Liver (tissue), 9 donors: ENCODE data around the gene JAKMIP2. TPM values are rescaled to one million over a fixed set of nuclear protein-coding genes. Genes with fewer than 3 reads are reported as not detected.

ENCODE experiments used
- DNase-seq: peaks from one replicate; pipeline ENCODE4 v3.0.0-alpha.2; 2017; ENCODE audit warnings: low spot score
- H3K27ac ChIP-seq, 2 donors: one replicate each; pipeline ENCODE4 v1.7.0; 2013; ENCODE audit warnings: inconsistent platforms in 2 of 2, low read length in 2 of 2, control low read depth in 1 of 2, low read depth in 1 of 2, mild to moderate bottlenecking in 1 of 2
- H3K27me3 ChIP-seq, 4 donors: one replicate each; pipeline versions ENCODE4 v1.6.1 to v1.7.0; 2013; ENCODE audit warnings: low read length in 3 of 4, inconsistent platforms in 1 of 4, mild to moderate bottlenecking in 1 of 4, moderate library complexity in 1 of 4; ENCODE audit not compliant: control insufficient read depth in 4 of 4, insufficient read depth in 4 of 4
- H3K36me3 ChIP-seq, 4 donors: one replicate each; pipeline versions ENCODE4 v1.6.1 to v1.7.0; 2013; ENCODE audit warnings: low read length in 3 of 4, mild to moderate bottlenecking in 3 of 4, low read depth in 1 of 4, moderate library complexity in 1 of 4; ENCODE audit not compliant: control insufficient read depth in 4 of 4, insufficient read depth in 3 of 4
- H3K4me1 ChIP-seq, 4 donors: one replicate each; pipeline versions ENCODE4 v1.6.1 to v1.7.0; 2013; ENCODE audit warnings: low read length in 3 of 4, mild to moderate bottlenecking in 3 of 4, moderate library complexity in 1 of 4; ENCODE audit not compliant: control insufficient read depth in 4 of 4, insufficient read depth in 4 of 4
- H3K4me3 ChIP-seq, 3 donors: one replicate each; pipeline versions ENCODE4 v1.6.1 to v1.7.0; 2013; ENCODE audit warnings: low read length in 3 of 3, control low read depth in 1 of 3, low read depth in 1 of 3, mild to moderate bottlenecking in 1 of 3
- H3K9ac ChIP-seq, 2 donors: one replicate each; pipeline ENCODE4 v1.7.0; 2013; ENCODE audit warnings: low read length in 2 of 2, mild to moderate bottlenecking in 2 of 2, moderate library complexity in 2 of 2, control low read depth in 1 of 2, low read depth in 1 of 2
- H3K9me3 ChIP-seq, 4 donors: one replicate each; pipeline versions ENCODE4 v1.6.1 to v1.7.0; 2013; ENCODE audit warnings: low read length in 3 of 4; ENCODE audit not compliant: control insufficient read depth in 4 of 4
- ATF3 ChIP-seq: IDR thresholded peaks from 2 replicates; pipeline ENCODE4 v1.6.1; 2016; ENCODE audit warnings: antibody characterized with exemption
- EGR1 ChIP-seq, 2 donors: IDR thresholded peaks; 2 replicates each; pipeline ENCODE4 v1.6.1; 2016 to 2018; ENCODE audit warnings: antibody characterized with exemption in 2 of 2, low read depth in 2 of 2
- FOXA1 ChIP-seq: IDR thresholded peaks from 2 replicates; pipeline ENCODE4 v1.6.1; 2016; ENCODE audit warnings: antibody characterized with exemption
- FOXA2 ChIP-seq: IDR thresholded peaks from 2 replicates; pipeline ENCODE4 v1.6.1; 2016; ENCODE audit warnings: antibody characterized with exemption
- GABPA ChIP-seq, 2 donors: IDR thresholded peaks in 1 of 2; conservative IDR thresholded peaks in 1 of 2; 2 replicates each; pipeline ENCODE4 v1.6.1; 2016; ENCODE audit warnings: antibody characterized with exemption in 2 of 2, mild to moderate bottlenecking in 1 of 2, moderate library complexity in 1 of 2
- HNF4A ChIP-seq, 2 donors: conservative IDR thresholded peaks; 2 replicates each; pipeline ENCODE4 v1.6.1; 2016; ENCODE audit warnings: antibody characterized with exemption in 2 of 2, mild to moderate bottlenecking in 2 of 2
- HNF4G ChIP-seq: IDR thresholded peaks from 2 replicates; pipeline ENCODE4 v1.6.1; 2016; ENCODE audit warnings: antibody characterized with exemption
- JUND ChIP-seq, 2 donors: IDR thresholded peaks; 2 replicates each; pipeline ENCODE4 v1.6.1; 2016; ENCODE audit warnings: antibody characterized with exemption in 2 of 2
- MAX ChIP-seq: IDR thresholded peaks from 2 replicates; pipeline ENCODE4 v1.6.1; 2016; ENCODE audit warnings: antibody characterized with exemption
- NR2F2 ChIP-seq: IDR thresholded peaks from 2 replicates; pipeline ENCODE4 v1.6.1; 2016; ENCODE audit warnings: antibody characterized with exemption
- RAD21 ChIP-seq, 2 donors: IDR thresholded peaks; 2 replicates each; pipeline ENCODE4 v1.6.1; 2016; ENCODE audit warnings: antibody characterized with exemption in 2 of 2, mild to moderate bottlenecking in 2 of 2
- RXRA ChIP-seq, 2 donors: IDR thresholded peaks; 2 replicates each; pipeline ENCODE4 v1.6.1; 2017 to 2018; ENCODE audit warnings: antibody characterized with exemption in 2 of 2, mild to moderate bottlenecking in 1 of 2
- SP1 ChIP-seq: IDR thresholded peaks from 2 replicates; pipeline ENCODE4 v1.6.1; 2018; ENCODE audit warnings: antibody characterized with exemption, mild to moderate bottlenecking
- TAF1 ChIP-seq: conservative IDR thresholded peaks from 2 replicates; pipeline ENCODE4 v1.6.1; 2016; ENCODE audit warnings: antibody characterized with exemption, mild to moderate bottlenecking
- YY1 ChIP-seq: IDR thresholded peaks from 2 replicates; pipeline ENCODE4 v1.6.1; 2016; ENCODE audit warnings: antibody characterized with exemption, mild to moderate bottlenecking
- ZBTB33 ChIP-seq: IDR thresholded peaks from 2 replicates; pipeline ENCODE4 v1.6.1; 2016; ENCODE audit warnings: antibody characterized with exemption
- WGBS: extraction: QIAGEN DNeasy Blood & Tissue Kit; methylation state at CpG from one replicate; pipeline ENCODE4 v1.1.7; 2013; 5-methylcytosine and 5-hydroxymethylcytosine counted together
- polyA plus RNA-seq, 2 donors: library from polyadenylated mRNA; stranded (reverse) in 1 of 2; unstranded in 1 of 2; fragments of 200-250 nt in 1 of 2; fragments of >200 nt in 1 of 2; fragmentation: Nextera tagmentation in 1 of 2; extraction: Ambion mirVana in 1 of 2; gene quantifications; one replicate each; pipeline versions ENCODE4 v1.2.1 to v1.2.3, GENCODE V29; 2013 to 2015
- total RNA-seq, 2 donors: library from RNA; depleted of rRNA; stranded (reverse); fragments of >200 nt; gene quantifications; one replicate each; pipeline ENCODE4 v1.2.3, GENCODE V29; 2014
- TF ChIP-seq, protein P1 (sequence below): fragments of 150-350 bp; IDR thresholded peaks from 2 replicates; pipeline ENCODE4 v1.5.1; 2017; ENCODE audit warnings: improper control_type of control experiment, low read depth, low read length; ENCODE audit not compliant: missing input control
- TF ChIP-seq, protein P2 (sequence below): IDR thresholded peaks from 2 replicates; pipeline ENCODE4 v1.6.1; 2016; ENCODE audit warnings: antibody characterized with exemption, mild to moderate bottlenecking
- donor health status: healthy.
- donor health status: healthy.
- donor health status: healthy.
- donor health status: healthy.
- donor health status: healthy.

Gene JAKMIP2
- total and polyA plus RNA-seq, 4 donors: 0.06 to 0.38 (median 0.24) TPM

- Histone ChIP-seq H3K27ac (peak overlapping the region in 1 of 2 donors; percentile 54), H3K36me3 (peaks cover 0 to 2% (median 0%) of the 10 kb centered on the region in 4 donors), H3K4me3 (peak overlapping the region; percentile 31 to 74 (median 63)), H3K4me1 (peaks cover 0 to 34% (median 15%) of the 10 kb centered on the region in 4 donors), H3K9ac (peak overlapping the region; percentile 1 to 80), H3K9me3 (no peaks in the 10 kb centered on the region), H3K27me3 (no peaks in the 10 kb centered on the region)
- 84% methylated on average over 1 of the region's 1 CpG for WGBS
- TF ChIP-seq ATF3 (no peak), FOXA1 (no peak), SP1 (no peak), NR2F2 (no peak), TAF1 (no peak), JUND (IDR thresholded peaks at IDR 0.05) (no peak), MAX (no peak), YY1 (no peak), FOXA2 (no peak), GABPA (IDR thresholded peaks at IDR 0.05 in 1 of 2, conservative IDR thresholded peaks at IDR 0.05 in 1 of 2) (no peak), RXRA (IDR thresholded peaks at IDR 0.05) (no peak), EGR1 (IDR thresholded peaks at IDR 0.05; ENCODE audit: low read depth in 2 of 2) (no peak), ZBTB33 (no peak), RAD21 (IDR thresholded peaks at IDR 0.05) (no peak), HNF4G (no peak), HNF4A (conservative IDR thresholded peaks at IDR 0.05) (no peak)
- TF ChIP-seq, protein P1, sequence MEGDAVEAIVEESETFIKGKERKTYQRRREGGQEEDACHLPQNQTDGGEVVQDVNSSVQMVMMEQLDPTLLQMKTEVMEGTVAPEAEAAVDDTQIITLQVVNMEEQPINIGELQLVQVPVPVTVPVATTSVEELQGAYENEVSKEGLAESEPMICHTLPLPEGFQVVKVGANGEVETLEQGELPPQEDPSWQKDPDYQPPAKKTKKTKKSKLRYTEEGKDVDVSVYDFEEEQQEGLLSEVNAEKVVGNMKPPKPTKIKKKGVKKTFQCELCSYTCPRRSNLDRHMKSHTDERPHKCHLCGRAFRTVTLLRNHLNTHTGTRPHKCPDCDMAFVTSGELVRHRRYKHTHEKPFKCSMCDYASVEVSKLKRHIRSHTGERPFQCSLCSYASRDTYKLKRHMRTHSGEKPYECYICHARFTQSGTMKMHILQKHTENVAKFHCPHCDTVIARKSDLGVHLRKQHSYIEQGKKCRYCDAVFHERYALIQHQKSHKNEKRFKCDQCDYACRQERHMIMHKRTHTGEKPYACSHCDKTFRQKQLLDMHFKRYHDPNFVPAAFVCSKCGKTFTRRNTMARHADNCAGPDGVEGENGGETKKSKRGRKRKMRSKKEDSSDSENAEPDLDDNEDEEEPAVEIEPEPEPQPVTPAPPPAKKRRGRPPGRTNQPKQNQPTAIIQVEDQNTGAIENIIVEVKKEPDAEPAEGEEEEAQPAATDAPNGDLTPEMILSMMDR: no peak
- TF ChIP-seq, protein P2, sequence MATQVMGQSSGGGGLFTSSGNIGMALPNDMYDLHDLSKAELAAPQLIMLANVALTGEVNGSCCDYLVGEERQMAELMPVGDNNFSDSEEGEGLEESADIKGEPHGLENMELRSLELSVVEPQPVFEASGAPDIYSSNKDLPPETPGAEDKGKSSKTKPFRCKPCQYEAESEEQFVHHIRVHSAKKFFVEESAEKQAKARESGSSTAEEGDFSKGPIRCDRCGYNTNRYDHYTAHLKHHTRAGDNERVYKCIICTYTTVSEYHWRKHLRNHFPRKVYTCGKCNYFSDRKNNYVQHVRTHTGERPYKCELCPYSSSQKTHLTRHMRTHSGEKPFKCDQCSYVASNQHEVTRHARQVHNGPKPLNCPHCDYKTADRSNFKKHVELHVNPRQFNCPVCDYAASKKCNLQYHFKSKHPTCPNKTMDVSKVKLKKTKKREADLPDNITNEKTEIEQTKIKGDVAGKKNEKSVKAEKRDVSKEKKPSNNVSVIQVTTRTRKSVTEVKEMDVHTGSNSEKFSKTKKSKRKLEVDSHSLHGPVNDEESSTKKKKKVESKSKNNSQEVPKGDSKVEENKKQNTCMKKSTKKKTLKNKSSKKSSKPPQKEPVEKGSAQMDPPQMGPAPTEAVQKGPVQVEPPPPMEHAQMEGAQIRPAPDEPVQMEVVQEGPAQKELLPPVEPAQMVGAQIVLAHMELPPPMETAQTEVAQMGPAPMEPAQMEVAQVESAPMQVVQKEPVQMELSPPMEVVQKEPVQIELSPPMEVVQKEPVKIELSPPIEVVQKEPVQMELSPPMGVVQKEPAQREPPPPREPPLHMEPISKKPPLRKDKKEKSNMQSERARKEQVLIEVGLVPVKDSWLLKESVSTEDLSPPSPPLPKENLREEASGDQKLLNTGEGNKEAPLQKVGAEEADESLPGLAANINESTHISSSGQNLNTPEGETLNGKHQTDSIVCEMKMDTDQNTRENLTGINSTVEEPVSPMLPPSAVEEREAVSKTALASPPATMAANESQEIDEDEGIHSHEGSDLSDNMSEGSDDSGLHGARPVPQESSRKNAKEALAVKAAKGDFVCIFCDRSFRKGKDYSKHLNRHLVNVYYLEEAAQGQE: no peak
- no peak for DNase-seq
Observed at GRCh38 chr5:147644460-147644859, 138.1 kb downstream of the JAKMIP2 start.
